ENCODE results near the gene INPP5A. TPM values are rescaled to one million over a fixed set of nuclear protein-coding genes. Genes with fewer than 3 reads are reported as not detected.
"Not testable (repeated sequence)": the region's sequence is repeated elsewhere in the genome, so short reads cannot be mapped to it uniquely, and the experiment has no call there.

INPP5A gene
- total RNA-seq, 4 donors from 2014 or later: 31.2 to 51.8 (median 41.5) TPM

DNA sequence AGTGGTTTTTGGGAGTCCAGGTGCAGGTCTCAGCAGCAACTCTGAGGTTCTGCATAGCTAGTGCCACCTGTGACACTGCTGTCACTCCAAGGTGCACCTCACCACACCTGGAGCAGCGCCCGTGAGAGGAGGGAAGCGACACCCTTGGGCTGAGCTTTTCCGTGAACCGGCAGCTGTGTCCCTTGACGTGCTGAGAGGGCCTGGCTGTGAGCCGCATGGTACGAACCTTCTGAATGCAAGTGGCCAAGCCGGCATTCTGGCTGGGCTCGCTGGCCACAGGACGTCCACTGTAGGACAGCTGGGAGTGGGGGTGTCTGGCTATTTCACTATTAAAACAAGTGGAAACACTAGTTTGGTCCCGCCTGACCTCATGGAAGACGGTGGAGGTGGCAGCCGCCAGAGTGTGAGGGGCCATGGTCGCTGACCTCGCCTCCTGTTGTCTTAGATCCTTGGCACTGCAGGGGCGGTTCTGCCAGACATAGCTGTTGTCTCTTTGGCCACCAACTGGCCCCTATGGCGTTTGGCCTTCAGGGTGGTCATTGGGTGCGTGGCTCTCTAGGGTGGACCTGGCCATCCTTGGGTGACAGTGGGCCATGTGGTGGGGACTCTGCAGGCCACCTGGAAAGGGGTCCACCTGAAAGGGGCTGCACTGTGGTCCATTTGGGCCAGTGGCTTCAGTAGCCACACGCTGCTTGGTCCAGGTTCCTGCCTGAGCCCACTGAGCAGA lies 12.9 kb downstream of the INPP5A start:
- intact Hi-C loops (cut with DNase I; ENCODE audit: low total_unique reads): no loop called here
- WGBS, 2 donors: 88 to 90% methylated on average over 19 to 20 of the region's 20 CpGs
- TF ChIP-seq, protein P1, sequence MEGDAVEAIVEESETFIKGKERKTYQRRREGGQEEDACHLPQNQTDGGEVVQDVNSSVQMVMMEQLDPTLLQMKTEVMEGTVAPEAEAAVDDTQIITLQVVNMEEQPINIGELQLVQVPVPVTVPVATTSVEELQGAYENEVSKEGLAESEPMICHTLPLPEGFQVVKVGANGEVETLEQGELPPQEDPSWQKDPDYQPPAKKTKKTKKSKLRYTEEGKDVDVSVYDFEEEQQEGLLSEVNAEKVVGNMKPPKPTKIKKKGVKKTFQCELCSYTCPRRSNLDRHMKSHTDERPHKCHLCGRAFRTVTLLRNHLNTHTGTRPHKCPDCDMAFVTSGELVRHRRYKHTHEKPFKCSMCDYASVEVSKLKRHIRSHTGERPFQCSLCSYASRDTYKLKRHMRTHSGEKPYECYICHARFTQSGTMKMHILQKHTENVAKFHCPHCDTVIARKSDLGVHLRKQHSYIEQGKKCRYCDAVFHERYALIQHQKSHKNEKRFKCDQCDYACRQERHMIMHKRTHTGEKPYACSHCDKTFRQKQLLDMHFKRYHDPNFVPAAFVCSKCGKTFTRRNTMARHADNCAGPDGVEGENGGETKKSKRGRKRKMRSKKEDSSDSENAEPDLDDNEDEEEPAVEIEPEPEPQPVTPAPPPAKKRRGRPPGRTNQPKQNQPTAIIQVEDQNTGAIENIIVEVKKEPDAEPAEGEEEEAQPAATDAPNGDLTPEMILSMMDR (IDR thresholded peaks at IDR 0.05): no peak
- no peak for TF ChIP-seq POLR2A (IDR thresholded peaks at IDR 0.05)
- no peak for DNase-seq (ENCODE audit: low spot score in 2 of 2)
- H3K4me3 ChIP-seq (ENCODE audit: low read depth, poor library complexity, severe bottlenecking): no peak overlapping the region

DNA sequence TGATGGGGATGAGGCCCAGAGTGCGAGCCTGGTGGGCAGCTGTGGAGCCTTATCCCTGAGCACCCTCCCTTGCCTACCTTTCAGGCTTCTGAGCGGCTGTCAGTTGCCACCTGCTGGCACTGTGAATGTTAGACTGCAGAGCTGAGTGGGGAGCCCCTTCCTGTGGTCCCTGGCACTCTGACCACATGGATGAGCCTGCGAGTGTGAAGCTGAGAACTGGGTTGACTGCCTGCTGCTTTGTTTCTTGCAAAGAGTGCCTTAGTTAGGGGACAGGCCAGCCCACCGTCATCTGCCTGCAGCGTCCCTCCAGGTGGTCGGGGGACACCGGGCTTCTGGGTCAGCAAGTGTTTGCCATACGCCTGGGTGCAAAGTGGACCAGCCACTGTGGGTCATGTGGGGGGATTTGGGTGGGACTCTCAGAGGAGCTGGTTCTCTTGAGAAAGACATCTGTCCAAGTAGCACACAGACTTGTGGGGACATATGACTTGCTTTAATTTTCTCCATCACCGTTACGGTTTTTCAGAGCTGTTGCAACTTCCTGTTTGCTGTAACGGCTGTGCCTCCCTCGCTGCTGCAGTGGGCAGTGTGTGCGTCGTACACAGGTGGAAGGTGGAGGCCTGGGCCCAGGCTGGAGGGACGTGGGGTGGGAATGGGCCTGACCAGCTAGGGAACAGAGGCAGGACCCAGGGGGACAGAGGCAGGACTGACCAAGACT lies 13.7 kb downstream of the INPP5A start:
- H3K4me3 ChIP-seq (ENCODE audit: low read depth, poor library complexity, severe bottlenecking): no peak overlapping the region
- no peak for DNase-seq (ENCODE audit: low spot score in 2 of 2)
- WGBS, 2 donors: 70 to 72% methylated on average over 14 of the region's 15 CpGs
- intact Hi-C loops (cut with DNase I; ENCODE audit: low total_unique reads): no loop called here
- no peak for TF ChIP-seq POLR2A (IDR thresholded peaks at IDR 0.05)

DNA sequence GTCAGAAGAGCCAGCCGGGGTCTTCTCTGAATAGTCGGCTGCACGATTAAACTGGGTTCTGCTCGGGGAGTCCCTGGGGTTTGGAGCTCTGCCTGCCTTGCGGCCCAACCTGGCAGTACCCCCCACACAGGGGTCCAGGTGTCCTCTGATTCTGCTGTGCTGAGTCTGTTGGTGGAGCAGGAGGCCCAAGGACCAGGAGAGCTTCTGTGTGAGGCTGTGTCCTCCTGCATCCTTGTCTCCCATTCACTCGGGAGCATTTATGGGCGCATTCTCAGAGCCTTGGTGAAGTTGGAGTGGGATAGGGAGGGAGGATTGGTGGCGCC lies 14.2 kb downstream of the INPP5A start:
- no peak overlapping the region for H3K4me3 ChIP-seq (ENCODE audit: low read depth, poor library complexity, severe bottlenecking)
- WGBS, 2 donors: 80 to 92% methylated on average over 8 of the region's 8 CpGs
- TF ChIP-seq, protein P1 (IDR thresholded peaks at IDR 0.05): no peak
- TF ChIP-seq POLR2A (IDR thresholded peaks at IDR 0.05): no peak
- intact Hi-C loops (cut with DNase I; ENCODE audit: low total_unique reads): no loop called here
- DNase-seq (ENCODE audit: low spot score in 2 of 2): no peak

DNA sequence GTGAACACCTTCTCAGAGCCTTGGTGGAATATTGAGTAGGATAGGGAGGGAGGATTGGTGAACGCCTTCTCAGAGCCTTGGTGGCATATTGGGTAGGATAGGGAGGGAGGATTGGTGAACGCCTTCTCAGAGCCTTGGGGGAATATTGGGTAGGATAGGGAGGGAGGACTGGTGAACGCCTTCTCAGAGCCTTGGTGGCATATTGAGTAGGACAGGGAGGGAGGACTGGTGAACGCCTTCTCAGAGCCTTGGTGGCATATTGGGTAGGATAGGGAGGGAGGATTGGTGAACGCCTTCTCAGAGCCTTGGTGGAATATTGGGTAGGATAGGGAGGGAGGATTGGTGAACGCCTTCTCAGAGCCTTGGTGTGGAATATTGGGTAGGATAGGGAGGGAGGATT lies 15.0 kb downstream of the INPP5A start:
- H3K4me3 ChIP-seq (ENCODE audit: low read depth, poor library complexity, severe bottlenecking); DNase-seq (ENCODE audit: low spot score in 2 of 2); intact Hi-C loops (cut with DNase I; ENCODE audit: low total_unique reads): not testable (repeated sequence)
- WGBS, 2 donors: 98 to 99% methylated on average over 6 of the region's 6 CpGs

DNA sequence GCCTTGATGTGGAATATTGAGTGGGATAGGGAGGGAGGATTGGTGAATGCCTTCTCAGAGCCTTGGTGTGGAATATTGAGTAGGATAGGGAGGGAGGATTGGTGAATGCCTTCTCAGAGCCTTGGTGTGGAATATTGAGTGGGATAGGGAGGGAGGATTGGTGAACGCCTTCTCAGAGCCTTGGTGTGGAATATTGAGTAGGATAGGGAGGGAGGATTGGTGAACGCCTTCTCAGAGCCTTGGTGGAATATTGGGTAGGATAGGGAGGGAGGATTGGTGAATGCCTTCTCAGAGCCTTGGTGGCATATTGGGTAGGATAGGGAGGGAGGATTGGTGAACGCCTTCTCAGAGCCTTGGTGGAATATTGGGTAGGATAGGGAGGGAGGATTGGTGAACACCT lies 16.0 kb downstream of the INPP5A start:
- H3K4me3 ChIP-seq (ENCODE audit: low read depth, poor library complexity, severe bottlenecking); intact Hi-C loops (cut with DNase I; ENCODE audit: low total_unique reads); DNase-seq (ENCODE audit: low spot score in 2 of 2): not testable (repeated sequence)
- WGBS, 2 donors: 87 to 100% methylated on average over 3 of the region's 3 CpGs

DNA sequence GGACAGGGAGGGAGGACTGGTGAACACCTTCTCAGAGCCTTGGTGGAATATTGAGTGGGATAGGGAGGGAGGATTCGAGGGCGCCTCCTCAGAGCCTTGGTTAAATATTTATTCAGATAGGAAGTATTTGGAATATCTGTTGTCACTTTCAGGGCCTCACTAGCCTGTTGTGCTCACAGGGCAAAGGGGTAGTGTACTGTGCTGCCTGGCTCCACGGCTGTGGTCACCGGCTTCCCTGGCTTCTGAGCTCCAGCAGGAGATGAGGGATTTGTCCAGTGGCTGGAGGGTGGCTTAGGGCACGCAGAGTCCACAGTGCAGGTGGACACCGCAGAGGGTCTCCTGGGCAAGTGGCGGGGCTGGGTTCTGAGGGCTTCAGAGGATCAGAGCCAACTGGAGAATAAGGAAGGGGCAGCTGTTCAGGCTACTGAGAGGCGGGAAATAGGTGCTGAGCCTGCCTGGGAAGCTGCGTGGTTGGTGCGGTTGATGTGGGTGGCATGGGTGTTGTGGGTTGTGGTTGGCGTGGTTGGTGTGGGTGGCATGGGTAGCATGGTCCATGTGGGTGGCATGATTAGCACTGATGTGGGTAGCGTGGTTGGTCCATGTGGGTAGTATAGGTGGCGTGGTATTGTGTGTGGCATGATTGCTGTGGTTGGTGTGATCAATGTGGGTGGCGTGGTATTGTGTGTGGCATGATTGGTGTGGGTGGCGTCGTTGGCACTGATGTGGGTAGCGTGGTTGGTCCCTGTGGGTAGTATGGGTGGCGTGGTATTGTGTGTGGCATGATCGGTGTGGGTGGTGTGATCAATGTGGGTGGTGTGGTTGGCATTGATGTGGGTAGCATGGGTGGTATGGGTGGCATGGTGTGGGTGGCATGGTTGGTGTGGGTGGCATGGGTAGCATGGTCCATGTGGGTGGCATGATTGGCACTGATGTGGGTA lies 16.7 kb downstream of the INPP5A start:
- WGBS, 2 donors: 95 to 96% methylated on average over 19 of the region's 19 CpGs
- no peak overlapping the region for H3K4me3 ChIP-seq (ENCODE audit: low read depth, poor library complexity, severe bottlenecking)
- TF ChIP-seq, protein P1 (IDR thresholded peaks at IDR 0.05): no peak
- no peak for TF ChIP-seq POLR2A (IDR thresholded peaks at IDR 0.05)
- intact Hi-C loops (cut with DNase I; ENCODE audit: low total_unique reads): no loop called here
- no peak for DNase-seq (ENCODE audit: low spot score in 2 of 2)

Measured in lower leg skin (tissue), 4 donors.